B cell (primary cell): ENCODE results near the gene JUNB. TPM values are rescaled to one million over a fixed set of nuclear protein-coding genes. Genes with fewer than 3 reads are reported as not detected.

Experiments used
- ATAC-seq: fragments of 200-7000 bp; cut with Tn5 transposase; one replicate; pipeline ENCODE4 v1.10.0; 2021; ENCODE audit warnings: low read depth, mild to moderate bottlenecking, moderate number of reproducible peaks, moderate library complexity
- CTCF ChIA-PET: fragments of 350-600 bp; sonication (Branson Sonifier 250); formaldehyde crosslinking; loops from one replicate; lab custom pipeline; 2021; ENCODE audit warnings: antibody characterized with exemption, inconsistent platforms; lab: Charles Lee
- POLR2A ChIA-PET: fragments of 350-600 bp; sonication (Branson Sonifier 250); formaldehyde crosslinking; loops from one replicate; lab custom pipeline; 2021; ENCODE audit warnings: antibody characterized with exemption; lab: Charles Lee
- DNase-seq: peaks from one replicate; pipeline ENCODE4 v3.0.0; 2013
- H2AFZ ChIP-seq: 2 replicates; pipeline ENCODE4 v1.6.1; 2012; ENCODE audit warnings: mild to moderate bottlenecking, low read depth, low read length; ENCODE audit not compliant: insufficient read depth, poor library complexity, severe bottlenecking
- H3K27ac ChIP-seq, 2 donors: 1 replicate in 1 of 2; 2 replicates in 1 of 2; pipeline ENCODE4 v1.5.1; 2012 to 2013; ENCODE audit warnings: low read length in 2 of 2, mild to moderate bottlenecking in 2 of 2, moderate library complexity in 1 of 2
- H3K27me3 ChIP-seq, 4 experiments: fragments of 200-600 bp in 1 of 4; sonication (generic) in 1 of 4; replicated peaks in 1 of 4; 1 replicate in 2 of 4; 2 replicates in 2 of 4; pipeline versions ENCODE4 v1.6.1 to v1.7.0; 2013 to 2016; ENCODE audit warnings: low read length in 3 of 4, mild to moderate bottlenecking in 2 of 4, mixed read lengths in 1 of 4, moderate library complexity in 1 of 4; ENCODE audit not compliant: insufficient read depth in 4 of 4, control insufficient read depth in 3 of 4; ENCODE audit errors: control extremely low read depth in 1 of 4
- H3K36me3 ChIP-seq, 2 experiments: replicated peaks in 1 of 2; 1 replicate in 1 of 2; 2 replicates in 1 of 2; pipeline versions ENCODE4 v1.6.1 to v1.7.1; 2013; ENCODE audit warnings: low read length in 1 of 2; ENCODE audit not compliant: insufficient read depth in 2 of 2, control insufficient read depth in 1 of 2; ENCODE audit errors: control extremely low read depth in 1 of 2, extremely low read depth in 1 of 2
- H3K4me1 ChIP-seq, 2 donors: fragments of 200-600 bp in 1 of 2; sonication (generic) in 1 of 2; 1 replicate in 1 of 2; 2 replicates in 1 of 2; pipeline versions ENCODE4 v1.5.1 to v1.6.1; 2013 to 2017; ENCODE audit warnings: low read length in 2 of 2; ENCODE audit not compliant: control insufficient read depth in 2 of 2, insufficient read depth in 2 of 2
- H3K4me2 ChIP-seq: replicated peaks from 2 replicates; pipeline ENCODE3; 2012; ENCODE audit warnings: mild to moderate bottlenecking, low read depth, low read length; ENCODE audit not compliant: poor library complexity, severe bottlenecking
- H3K4me3 ChIP-seq, 5 experiments: fragments of 200-600 bp in 1 of 5; sonication (generic) in 1 of 5; 1 replicate in 3 of 5; 2 replicates in 2 of 5; pipeline versions ENCODE4 v1.5.1 to v1.7.0; 2011 to 2016; ENCODE audit warnings: low read length in 4 of 5, mild to moderate bottlenecking in 4 of 5, low read depth in 2 of 5, control low read depth in 1 of 5, moderate library complexity in 1 of 5; ENCODE audit not compliant: insufficient read depth in 1 of 5; ENCODE audit errors: control extremely low read depth in 1 of 5, extremely low read depth in 1 of 5
- H3K79me2 ChIP-seq: fragments of 200-600 bp; sonication (generic); one replicate; pipeline ENCODE4 v1.6.0; 2016; ENCODE audit warnings: low read length; ENCODE audit not compliant: control insufficient read depth, insufficient read depth
- H3K9ac ChIP-seq: fragments of 200-600 bp; sonication (generic); 2 replicates; pipeline ENCODE4 v1.6.1; 2017; ENCODE audit warnings: mild to moderate bottlenecking, low read length, moderate library complexity
- H3K9me3 ChIP-seq, 3 donors: one replicate each; pipeline versions ENCODE4 v1.6.1 to v1.7.1; 2013; ENCODE audit warnings: low read length in 2 of 3; ENCODE audit not compliant: control insufficient read depth in 2 of 3, insufficient read depth in 1 of 3; ENCODE audit errors: control extremely low read depth in 1 of 3
- H4K20me1 ChIP-seq: 2 replicates; pipeline ENCODE4 v1.6.0; 2012; ENCODE audit warnings: mild to moderate bottlenecking, low read length; ENCODE audit not compliant: insufficient read depth, control insufficient read depth, poor library complexity, severe bottlenecking
- H3K27ac Mint-ChIP-seq: one replicate; pipeline ENCODE4 v1.8.0; 2021; ENCODE audit warnings: mixed read lengths
- H3K27me3 Mint-ChIP-seq: one replicate; pipeline ENCODE4 v1.8.0; 2021; ENCODE audit warnings: mixed read lengths
- H3K4me1 Mint-ChIP-seq: one replicate; pipeline ENCODE4 v1.8.0; 2021; ENCODE audit warnings: mixed read lengths
- H3K4me3 Mint-ChIP-seq: one replicate; pipeline ENCODE4 v1.8.0; 2021; ENCODE audit warnings: mixed read lengths
- H3K9me3 Mint-ChIP-seq: one replicate; pipeline ENCODE4 v1.8.0; 2022; ENCODE audit warnings: mixed read lengths; ENCODE audit not compliant: insufficient read depth
- EZH2 ChIP-seq: IDR thresholded peaks from 2 replicates; pipeline ENCODE4 v1.6.1; 2012; ENCODE audit warnings: borderline replicate concordance, low read depth, mild to moderate bottlenecking, moderate library complexity, low read length; ENCODE audit not compliant: insufficient read depth, poor library complexity, severe bottlenecking
- WGBS: methylation state at CpG from one replicate; pipeline ENCODE4 v1.1.5; 2013; ENCODE audit warnings: missing lambda C conversion rate; ENCODE audit not compliant: insufficient coverage; 5-methylcytosine and 5-hydroxymethylcytosine counted together
- intact Hi-C: fragments of 100-400 bp; cut with micrococcal nuclease; formaldehyde crosslinking; loops from one replicate; pipeline ENCODE4 v1.10.0; 2022
- polyA plus RNA-seq: library from polyadenylated mRNA; depleted of rRNA; stranded (reverse); fragments of >200 nt; gene quantifications from 2 replicates; pipeline ENCODE4 v1.2.3, GENCODE V29; 2012
- total RNA-seq, 2 donors: library from RNA; stranded (reverse); fragments of 120-200 nt in 1 of 2; gene quantifications; 1 replicate in 1 of 2; 2 replicates in 1 of 2; pipeline versions ENCODE4 v1.2.3 to v1.2.4, GENCODE V29; 2013 to 2022
- TF ChIP-seq, protein P1 (sequence below): fragments of 200-600 bp; IDR thresholded peaks from one replicate; pipeline ENCODE4 v1.8.0; 2022; ENCODE audit warnings: antibody characterized with exemption, mild to moderate bottlenecking

JUNB gene
- total and polyA plus RNA-seq, 2 donors (not counting 1 experiment from before 2014, with no cell fraction given) = 206 to 4,055 TPM

DNA sequence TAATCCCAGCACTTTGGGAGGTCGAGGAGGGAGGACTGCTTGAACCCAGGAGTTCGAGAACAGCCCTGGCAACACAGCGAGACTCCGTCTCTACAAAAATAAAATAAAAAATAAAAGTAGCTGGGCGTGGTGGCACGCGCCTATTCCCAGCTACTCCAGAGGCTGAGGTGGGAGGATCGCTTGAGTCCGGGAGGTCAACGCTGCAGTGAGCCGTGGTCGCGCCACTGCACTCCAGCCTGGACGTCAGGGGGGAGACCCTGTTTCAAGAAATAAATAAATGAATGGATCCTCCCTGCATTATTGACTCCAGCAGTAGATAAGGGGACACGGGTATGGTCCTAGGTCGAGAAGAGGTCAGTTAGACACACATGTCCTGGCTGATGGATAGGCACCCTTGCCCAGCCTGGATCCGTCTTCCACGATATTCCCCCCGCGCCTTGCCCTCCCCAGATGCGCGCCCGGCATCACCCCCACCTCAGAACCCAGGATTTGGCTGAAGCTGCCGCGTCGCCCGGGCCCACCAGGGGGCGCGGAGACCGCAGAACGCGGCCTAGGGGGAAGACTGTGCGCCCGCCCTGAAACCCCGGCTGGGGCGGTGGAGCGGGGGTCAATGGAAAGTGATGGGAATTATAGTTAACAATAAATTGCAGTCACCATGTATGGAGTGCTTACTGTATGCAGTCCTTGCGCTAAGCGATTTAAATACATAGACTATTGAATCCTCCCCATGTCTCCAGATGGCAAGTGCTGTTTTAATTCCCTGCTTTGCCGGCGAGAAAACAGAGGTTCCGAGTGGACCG lies 13.9 kb upstream of the JUNB start:
- peak overlapping the region; percentile 83 to 86 for H3K27ac ChIP-seq
- ChIA-PET CTCF (interaction anchor here (0.6 to 27.9 kb wide), 9 partner anchors 10 to 70 kb away, joined by 3 to 1147 read pairs (median 8); partner anchors contain the start of genes JUNB, PRDX2, RNASEH2A and THSD8), POLR2A (interaction anchor here (0.6 to 6.9 kb wide), 11 partner anchors 10 to 341 kb away, joined by 3 to 233 read pairs (median 7); partner anchors contain the start of genes DNASE2, GCDH, JUNB and NACC1)
- TF ChIP-seq EZH2 = no peak
- TF ChIP-seq, protein P1, sequence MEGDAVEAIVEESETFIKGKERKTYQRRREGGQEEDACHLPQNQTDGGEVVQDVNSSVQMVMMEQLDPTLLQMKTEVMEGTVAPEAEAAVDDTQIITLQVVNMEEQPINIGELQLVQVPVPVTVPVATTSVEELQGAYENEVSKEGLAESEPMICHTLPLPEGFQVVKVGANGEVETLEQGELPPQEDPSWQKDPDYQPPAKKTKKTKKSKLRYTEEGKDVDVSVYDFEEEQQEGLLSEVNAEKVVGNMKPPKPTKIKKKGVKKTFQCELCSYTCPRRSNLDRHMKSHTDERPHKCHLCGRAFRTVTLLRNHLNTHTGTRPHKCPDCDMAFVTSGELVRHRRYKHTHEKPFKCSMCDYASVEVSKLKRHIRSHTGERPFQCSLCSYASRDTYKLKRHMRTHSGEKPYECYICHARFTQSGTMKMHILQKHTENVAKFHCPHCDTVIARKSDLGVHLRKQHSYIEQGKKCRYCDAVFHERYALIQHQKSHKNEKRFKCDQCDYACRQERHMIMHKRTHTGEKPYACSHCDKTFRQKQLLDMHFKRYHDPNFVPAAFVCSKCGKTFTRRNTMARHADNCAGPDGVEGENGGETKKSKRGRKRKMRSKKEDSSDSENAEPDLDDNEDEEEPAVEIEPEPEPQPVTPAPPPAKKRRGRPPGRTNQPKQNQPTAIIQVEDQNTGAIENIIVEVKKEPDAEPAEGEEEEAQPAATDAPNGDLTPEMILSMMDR = peak; percentile 99
- no peaks in the 10 kb centered on the region for H4K20me1 ChIP-seq
- H3K4me3 ChIP-seq = peak overlapping the region; percentile 63 to 89 (median 75)
- Mint-ChIP-seq H3K27me3 (no peaks in the 10 kb centered on the region), H3K27ac (peak overlapping the region; percentile 84), H3K4me1 (peaks cover 48% of the 10 kb centered on the region), H3K4me3 (peak overlapping the region; percentile 88), H3K9me3 (no peaks in the 10 kb centered on the region)
- no peak overlapping the region for H2AFZ ChIP-seq
- no peaks in the 10 kb centered on the region for H3K9me3 ChIP-seq
- peak; percentile 90 for DNase-seq
- H3K36me3 ChIP-seq = no peaks in the 10 kb centered on the region
- H3K9ac ChIP-seq = peak overlapping the region; percentile 78
- peaks cover 2% of the 10 kb centered on the region for H3K79me2 ChIP-seq
- intact Hi-C loops = loop anchor here (1.0 kb wide), 1 partner anchor 19 kb away; no protein-coding TSS in a partner anchor
- H3K27me3 ChIP-seq = no peaks in the 10 kb centered on the region
- peak; percentile 29 for ATAC-seq
- peaks cover 27 to 47% of the 10 kb centered on the region in 2 donors for H3K4me1 ChIP-seq
- WGBS = 11% methylated on average over 36 of the region's 43 CpGs
- peak overlapping the region; percentile 95 for H3K4me2 ChIP-seq
